T47D (cell line): ENCODE results near the gene ZFHX3.
A peak's percentile ranks its signal among the peaks of the same experiment; 100 is the strongest.

Source experiments
- DNase-seq, 2 experiments: peaks; one replicate each; pipeline versions ENCODE4 v3.0.0 to v3.0.0-alpha.2; 2011 to 2012; ENCODE audit warnings: low read depth in 1 of 2, low spot score in 1 of 2
- JUND ChIP-seq: IDR thresholded peaks from 2 replicates; pipeline ENCODE4 v1.6.1; 2012; ENCODE audit warnings: low read depth
- in situ Hi-C: cut with HindIII; loops from 2 replicates; pipeline ENCODE4 v1.10.0; 2016; ENCODE audit warnings: low sequenced_read_pairs, low pct_unique_long_range_greater_than_20kb

ZFHX3 gene

DNA sequence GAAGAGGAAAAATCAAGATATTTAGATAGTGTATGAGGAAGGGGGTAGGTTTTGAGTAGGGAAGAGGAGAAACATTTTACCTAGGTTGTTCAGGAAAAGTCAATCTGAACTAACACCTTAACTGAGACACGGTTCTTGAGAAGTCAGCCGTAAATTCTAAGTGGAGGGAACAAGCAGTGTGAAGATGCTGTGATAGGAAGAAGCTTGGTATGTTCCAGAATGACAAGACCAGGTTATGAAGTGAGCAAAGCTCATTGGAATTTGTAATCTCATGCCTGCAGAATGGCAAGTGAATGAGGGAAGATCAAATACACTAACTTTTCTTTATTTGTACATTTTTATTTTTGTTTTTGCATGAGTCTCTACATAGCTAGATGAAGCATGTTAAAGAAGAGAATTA, 307.6 kb downstream of the ZFHX3 start:
- TF ChIP-seq JUND: no peak
- in situ Hi-C loops: no loop called here
- peak in 1 of 2 experiments; percentile 4 for DNase-seq

DNA sequence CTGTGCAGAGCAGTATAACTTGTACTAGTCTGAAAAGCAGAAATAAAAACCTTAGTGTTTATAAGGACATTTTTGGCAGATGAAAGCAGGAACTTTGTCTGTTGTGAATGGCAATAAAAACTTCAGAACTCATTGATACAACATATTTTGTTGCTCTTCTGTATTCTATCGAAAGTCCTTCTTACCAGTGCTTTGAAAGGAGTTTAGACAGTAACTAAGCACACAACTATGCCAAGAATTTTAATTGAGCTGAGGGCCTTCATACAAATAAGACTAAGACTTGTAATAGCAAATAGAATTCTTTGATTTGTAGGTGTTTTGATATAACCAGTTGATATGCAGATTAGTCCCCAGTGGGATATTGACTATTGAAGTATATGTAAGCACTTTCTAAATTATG, 308.4 kb downstream of the ZFHX3 start:
- TF ChIP-seq JUND: no peak
- DNase-seq: peak in 1 of 2 experiments; percentile 25
- in situ Hi-C loops: no loop called here

DNA sequence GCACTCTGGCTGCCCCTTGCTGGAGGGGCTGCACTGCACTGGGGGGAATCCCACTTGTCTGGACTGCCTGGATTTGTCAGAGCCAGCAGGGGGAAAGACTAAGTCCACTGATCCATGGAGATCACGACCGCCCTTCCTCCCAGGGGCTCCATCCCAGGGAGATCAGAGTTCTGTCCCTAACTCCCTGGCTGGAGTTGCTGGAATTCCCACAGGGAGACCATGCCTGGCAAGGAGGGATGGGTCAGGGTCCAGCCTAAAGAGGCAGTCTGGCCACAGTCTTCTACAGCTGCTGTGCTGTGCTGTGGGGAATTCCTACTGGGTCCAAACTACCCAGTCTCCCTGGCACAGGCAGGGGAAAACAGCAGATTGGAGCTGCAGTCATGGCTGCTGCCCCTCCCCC, 311.9 kb downstream of the ZFHX3 start:
- in situ Hi-C loops: no loop called here
- DNase-seq: no peak
- no peak for TF ChIP-seq JUND
